A673 (cell line): ENCODE data around the gene CELSR1. TPM values are rescaled to one million over a fixed set of nuclear protein-coding genes. Genes with fewer than 3 reads are reported as not detected.
A peak's percentile ranks its signal among the peaks of the same experiment; 100 is the strongest.
"Not testable (repeated sequence)": the region's sequence is repeated elsewhere in the genome, so short reads cannot be mapped to it uniquely, and the experiment has no call there.

Source experiments
- BruUV-seq: library from RNA; stranded (reverse); fragments of 400-500 nt; replicated peaks from 2 replicates; lab custom pipeline; 2021; lab: Mats Ljungman, UMichigan
- CTCF ChIA-PET: fragments of 300-600 bp; sonication (Branson Sonifier 250); formaldehyde crosslinking; loops from one replicate; lab custom pipeline; 2022; ENCODE audit warnings: antibody characterized with exemption; lab: Charles Lee
- POLR2A ChIA-PET: fragments of 300-600 bp; sonication (Branson Sonifier 250); formaldehyde crosslinking; loops from one replicate; lab custom pipeline; 2022; ENCODE audit warnings: antibody characterized with exemption; ENCODE audit not compliant: low non-redundant PET; lab: Charles Lee
- DNase-seq: peaks from one replicate; pipeline ENCODE4 v3.0.0-alpha.2; 2015; ENCODE audit warnings: low spot score
- H3K27ac ChIP-seq: fragments of 200-600 bp; sonication (generic); 2 replicates; pipeline ENCODE4 v1.5.1; 2016; ENCODE audit warnings: mixed run types, low read depth, mild to moderate bottlenecking, mixed read lengths, antibody characterized with exemption, low read length; ENCODE audit not compliant: poor library complexity, severe bottlenecking
- H3K27me3 ChIP-seq: fragments of 200-600 bp; sonication (generic); replicated peaks from 2 replicates; pipeline ENCODE4 v1.6.1; 2017; ENCODE audit warnings: mixed run types, low read depth, mild to moderate bottlenecking, mixed read lengths, antibody characterized with exemption, low read length; ENCODE audit not compliant: insufficient read depth, poor library complexity
- H3K36me3 ChIP-seq: fragments of 200-600 bp; sonication (generic); 2 replicates; pipeline ENCODE4 v1.6.1; 2016; ENCODE audit warnings: mixed run types, mild to moderate bottlenecking, mixed read lengths, antibody characterized with exemption, low read length; ENCODE audit not compliant: insufficient read depth, poor library complexity, severe bottlenecking
- H3K4me1 ChIP-seq: fragments of 200-600 bp; sonication (generic); 2 replicates; pipeline ENCODE4 v1.6.1; 2017; ENCODE audit warnings: mixed run types, mild to moderate bottlenecking, mixed read lengths, antibody characterized with exemption, low read length; ENCODE audit not compliant: insufficient read depth, poor library complexity, severe bottlenecking
- H3K4me3 ChIP-seq: fragments of 200-600 bp; sonication (generic); 2 replicates; pipeline ENCODE4 v1.5.1; 2016; ENCODE audit warnings: low read depth, mixed run types, mild to moderate bottlenecking, mixed read lengths, low read length; ENCODE audit not compliant: poor library complexity, severe bottlenecking
- H3K9me3 ChIP-seq: fragments of 200-600 bp; sonication (generic); 2 replicates; pipeline ENCODE4 v1.6.1; 2016; ENCODE audit warnings: mixed run types, low read depth, mild to moderate bottlenecking, mixed read lengths, antibody characterized with exemption, low read length; ENCODE audit not compliant: poor library complexity, severe bottlenecking
- EZH2 ChIP-seq: fragments of 200-600 bp; sonication (generic); IDR thresholded peaks from 2 replicates; pipeline ENCODE4 v1.6.1; 2017; ENCODE audit warnings: borderline replicate concordance, low read depth, mild to moderate bottlenecking, mixed read lengths, antibody characterized with exemption, low read length; ENCODE audit not compliant: poor library complexity, severe bottlenecking
- intact Hi-C: fragments of 100-400 bp; cut with micrococcal nuclease; formaldehyde crosslinking; loops from one replicate; pipeline ENCODE4 v1.10.0; 2022; ENCODE audit not compliant: unreplicated experiment
- total RNA-seq: library from RNA; stranded (reverse); gene quantifications from 2 replicates; pipeline ENCODE4 v1.2.3, GENCODE V29; 2021
- TF ChIP-seq, protein P1 (sequence below): fragments of 300-800, 200-600 bp; sonication (generic); conservative IDR thresholded peaks from 2 replicates; pipeline ENCODE4 v1.5.1; 2017; ENCODE audit warnings: low read depth, mild to moderate bottlenecking, antibody characterized with exemption, low read length, moderate library complexity, mixed read lengths

CELSR1 gene
- total RNA-seq, 1 experiment from 2014 or later: 2.3 TPM

GRCh38 chr22:46504584-46504983 is 32.8 kb downstream of the CELSR1 start:
- H3K9me3 ChIP-seq: no peaks in the 10 kb centered on the region
- H3K27ac ChIP-seq: no peak overlapping the region
- H3K4me1 ChIP-seq: peaks cover 16% of the 10 kb centered on the region
- no peak for DNase-seq
- no peaks in the 10 kb centered on the region for H3K36me3 ChIP-seq
- H3K4me3 ChIP-seq: no peak overlapping the region
- intact Hi-C loops: no loop called here
- BruUV-seq: no TSS peak
- ChIA-PET CTCF (no interaction called here), POLR2A (no interaction called here)
- H3K27me3 ChIP-seq: no peaks in the 10 kb centered on the region
- no peak for TF ChIP-seq EZH2
- TF ChIP-seq, protein P1, sequence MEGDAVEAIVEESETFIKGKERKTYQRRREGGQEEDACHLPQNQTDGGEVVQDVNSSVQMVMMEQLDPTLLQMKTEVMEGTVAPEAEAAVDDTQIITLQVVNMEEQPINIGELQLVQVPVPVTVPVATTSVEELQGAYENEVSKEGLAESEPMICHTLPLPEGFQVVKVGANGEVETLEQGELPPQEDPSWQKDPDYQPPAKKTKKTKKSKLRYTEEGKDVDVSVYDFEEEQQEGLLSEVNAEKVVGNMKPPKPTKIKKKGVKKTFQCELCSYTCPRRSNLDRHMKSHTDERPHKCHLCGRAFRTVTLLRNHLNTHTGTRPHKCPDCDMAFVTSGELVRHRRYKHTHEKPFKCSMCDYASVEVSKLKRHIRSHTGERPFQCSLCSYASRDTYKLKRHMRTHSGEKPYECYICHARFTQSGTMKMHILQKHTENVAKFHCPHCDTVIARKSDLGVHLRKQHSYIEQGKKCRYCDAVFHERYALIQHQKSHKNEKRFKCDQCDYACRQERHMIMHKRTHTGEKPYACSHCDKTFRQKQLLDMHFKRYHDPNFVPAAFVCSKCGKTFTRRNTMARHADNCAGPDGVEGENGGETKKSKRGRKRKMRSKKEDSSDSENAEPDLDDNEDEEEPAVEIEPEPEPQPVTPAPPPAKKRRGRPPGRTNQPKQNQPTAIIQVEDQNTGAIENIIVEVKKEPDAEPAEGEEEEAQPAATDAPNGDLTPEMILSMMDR: no peak

DNA sequence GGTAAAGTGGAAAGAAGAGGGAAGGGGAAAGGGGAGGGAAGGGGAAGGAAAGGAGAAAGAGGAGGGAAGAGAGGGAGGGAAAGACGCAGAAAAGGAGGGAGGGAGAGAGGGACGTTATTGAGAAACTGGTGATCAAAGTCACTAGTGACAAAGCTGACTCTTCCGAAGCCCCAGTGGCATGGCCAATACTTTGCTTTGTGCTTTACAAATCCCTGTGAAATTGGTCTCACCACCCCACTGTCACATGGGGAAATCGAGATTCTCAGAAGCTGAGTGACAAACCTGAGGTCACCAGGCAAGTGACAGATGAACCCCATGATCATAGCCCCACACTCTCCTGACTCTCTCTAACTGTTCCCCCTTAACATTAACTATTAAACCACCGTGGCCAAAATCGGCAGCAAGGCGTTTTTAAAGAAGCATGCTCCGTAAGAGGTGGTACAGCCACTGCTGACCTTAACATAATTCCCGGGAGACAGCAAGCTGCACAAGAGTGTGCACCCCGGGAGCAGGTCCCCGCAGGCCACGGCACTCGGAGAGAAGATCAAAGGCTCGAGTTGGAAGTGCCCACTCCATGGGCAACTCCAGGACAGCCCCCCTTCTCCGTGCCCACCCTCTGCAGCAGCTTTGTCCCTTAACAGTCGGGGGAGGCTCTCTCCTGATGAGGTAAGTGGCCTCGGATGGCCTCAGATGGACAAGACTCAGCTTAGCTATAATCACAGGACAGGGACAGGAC is 34.8 kb downstream of the CELSR1 start:
- no peaks in the 10 kb centered on the region for H3K9me3 ChIP-seq
- no peak overlapping the region for H3K4me3 ChIP-seq
- TF ChIP-seq, protein P1: no peak
- TF ChIP-seq EZH2: no peak
- ChIA-PET CTCF (no interaction called here), POLR2A (no interaction called here)
- H3K27me3 ChIP-seq: no peaks in the 10 kb centered on the region
- DNase-seq: no peak
- BruUV-seq: no TSS peak
- intact Hi-C loops: no loop called here
- no peaks in the 10 kb centered on the region for H3K36me3 ChIP-seq
- H3K4me1 ChIP-seq: peaks cover 8% of the 10 kb centered on the region
- H3K27ac ChIP-seq: no peak overlapping the region

GRCh38 chr22:46501701-46502100 is 35.7 kb downstream of the CELSR1 start:
- Histone ChIP-seq H3K27ac (no peak overlapping the region), H3K4me3 (no peak overlapping the region), H3K27me3 (no peaks in the 10 kb centered on the region), H3K36me3 (no peaks in the 10 kb centered on the region), H3K4me1 (peaks cover 8% of the 10 kb centered on the region), H3K9me3 (no peaks in the 10 kb centered on the region)
- no peak for TF ChIP-seq EZH2
- TF ChIP-seq, protein P1: no peak
- peak; percentile 56 for DNase-seq
- intact Hi-C loops: no loop called here
- ChIA-PET POLR2A (no interaction called here), CTCF (interaction anchor here (1.0 kb wide), 1 partner anchor 134 kb away, joined by 5 read pairs; no protein-coding TSS in a partner anchor)
- BruUV-seq: no TSS peak

DNA sequence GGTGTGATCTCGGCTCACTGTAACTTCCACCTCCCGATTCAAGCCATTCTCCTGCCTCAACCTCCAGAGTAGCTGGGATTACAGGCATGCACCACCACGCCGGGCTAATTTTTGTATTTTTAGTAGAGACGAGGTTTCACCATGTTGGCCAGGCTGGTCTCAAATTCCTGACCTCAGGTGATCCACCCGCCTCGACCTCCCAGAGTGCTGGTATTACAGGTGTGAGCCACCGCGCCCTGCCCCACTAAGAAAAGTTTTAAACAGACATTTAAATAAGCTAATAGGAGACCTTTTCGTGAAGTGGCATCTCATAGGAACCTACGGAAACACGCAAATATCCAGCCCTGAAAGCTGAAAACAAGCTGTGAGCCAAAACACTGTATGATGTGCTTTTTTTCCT is 36.2 kb downstream of the CELSR1 start:
- BruUV-seq, H3K27me3 ChIP-seq, H3K4me3 ChIP-seq, H3K4me1 ChIP-seq, H3K36me3 ChIP-seq, POLR2A ChIA-PET, DNase-seq, H3K27ac ChIP-seq, intact Hi-C loops, H3K9me3 ChIP-seq: not testable (repeated sequence)
- CTCF ChIA-PET: interaction anchor here (1.0 kb wide), 1 partner anchor 134 kb away, joined by 5 read pairs; no protein-coding TSS in a partner anchor
